ENCODE measurements around the gene SLC38A2.
A peak's percentile ranks its signal among the peaks of the same experiment; 100 is the strongest.

Gene SLC38A2

GRCh38 chr12:46378530-46378929, 6.0 kb upstream of the SLC38A2 start:
- DNase-seq (ENCODE audit: extremely low spot score, insufficient read length, low read depth) (no peak), FAIRE-seq (no peak)

DNA sequence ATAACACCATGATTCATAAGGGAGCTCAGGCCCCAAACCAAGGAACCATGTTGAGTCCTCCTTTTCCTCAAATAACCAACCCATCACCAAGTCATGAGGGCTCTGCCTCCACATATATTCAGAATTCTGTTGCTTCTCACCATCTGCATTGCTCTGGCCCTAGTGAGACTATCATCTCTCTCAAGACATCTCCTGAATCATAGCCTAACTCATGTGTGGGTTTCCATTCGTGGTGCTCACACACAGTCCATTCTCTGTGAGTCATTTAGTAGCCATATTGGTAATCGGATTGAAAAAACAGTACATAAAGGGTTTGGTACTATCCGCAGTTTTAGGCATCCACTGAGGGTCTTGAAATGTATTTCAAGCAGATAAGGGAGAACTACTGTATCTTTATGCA, 5.1 kb upstream of the SLC38A2 start:
- FAIRE-seq (no peak), DNase-seq (ENCODE audit: extremely low spot score, insufficient read length, low read depth) (no peak)

GRCh38 chr12:46376579-46376978, 4.0 kb upstream of the SLC38A2 start:
- FAIRE-seq = no peak
- DNase-seq (ENCODE audit: extremely low spot score, insufficient read length, low read depth) = no peak

DNA sequence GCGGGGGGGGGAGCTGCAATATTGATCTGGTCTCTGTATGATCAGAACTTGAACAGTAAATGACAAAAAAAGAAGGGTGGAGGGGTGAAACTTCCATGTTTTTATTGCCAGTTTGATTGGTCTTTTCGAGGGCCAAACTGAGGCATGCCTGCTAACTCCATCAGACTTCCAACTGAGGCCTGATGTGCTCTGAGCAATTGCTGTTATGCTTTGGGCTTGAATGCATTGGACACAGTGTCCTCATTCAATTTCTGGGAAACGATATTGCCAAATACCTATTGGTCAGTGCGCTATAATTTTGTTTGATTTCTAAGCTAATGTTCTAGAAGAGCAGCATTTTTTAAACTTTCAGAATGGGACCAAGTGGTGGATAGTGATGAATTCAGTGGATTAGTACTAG, 2.1 kb upstream of the SLC38A2 start:
- no peak for DNase-seq (ENCODE audit: extremely low spot score, insufficient read length, low read depth)
- FAIRE-seq = no peak

DNA sequence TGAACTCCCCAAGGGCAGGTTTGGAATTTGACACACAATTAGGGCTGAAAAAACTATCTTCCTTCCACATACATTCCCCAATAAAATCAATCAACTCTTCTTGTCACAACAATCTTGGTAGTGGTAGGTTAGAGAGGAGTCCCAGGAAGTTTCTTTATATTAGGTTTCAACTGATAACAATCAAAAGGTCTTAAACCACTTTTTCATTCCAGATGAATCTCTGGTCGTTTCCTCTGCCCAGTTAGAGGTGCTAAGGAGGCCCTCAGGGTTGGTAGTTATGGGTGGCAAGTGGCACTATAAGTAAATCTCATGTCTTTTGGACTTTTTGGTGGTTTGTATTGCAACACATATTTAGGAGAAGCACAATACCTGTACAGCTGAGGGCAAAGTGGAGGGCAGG, 1.7 kb upstream of the SLC38A2 start:
- no peak for FAIRE-seq
- DNase-seq (ENCODE audit: extremely low spot score, insufficient read length, low read depth) = no peak

GRCh38 chr12:46373301-46374296, 1.0 kb upstream of the SLC38A2 start:
- FAIRE-seq = peak; percentile 35
- DNase-seq (ENCODE audit: extremely low spot score, insufficient read length, low read depth) = no peak

GRCh38 chr12:46371718-46372543, 642 bp downstream of the SLC38A2 start:
- DNase-seq (ENCODE audit: extremely low spot score, insufficient read length, low read depth) (peak; percentile 32), FAIRE-seq (no peak)

GRCh38 chr12:46370792-46371717, 1.5 kb downstream of the SLC38A2 start:
- DNase-seq (ENCODE audit: extremely low spot score, insufficient read length, low read depth) (peak; percentile 73), FAIRE-seq (peak; percentile 80)

DNA sequence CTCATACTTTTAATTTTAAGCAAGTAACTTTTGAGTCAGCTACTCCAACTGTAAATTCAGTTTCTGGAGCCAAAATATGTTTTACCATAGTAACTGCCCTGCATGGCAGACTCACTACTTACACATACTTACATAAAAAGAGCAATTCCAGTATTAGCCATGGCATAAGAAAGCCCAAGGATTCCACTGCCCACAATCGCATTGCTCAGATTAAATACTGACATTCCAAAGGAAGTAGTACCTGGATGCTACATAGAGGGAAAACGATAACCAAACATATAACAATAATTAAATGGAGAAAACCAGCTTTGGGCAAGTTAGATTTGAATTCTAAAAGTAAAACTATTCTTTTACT, 2.2 kb downstream of the SLC38A2 start:
- no peak for DNase-seq (ENCODE audit: extremely low spot score, insufficient read length, low read depth)
- no peak for FAIRE-seq

DNA sequence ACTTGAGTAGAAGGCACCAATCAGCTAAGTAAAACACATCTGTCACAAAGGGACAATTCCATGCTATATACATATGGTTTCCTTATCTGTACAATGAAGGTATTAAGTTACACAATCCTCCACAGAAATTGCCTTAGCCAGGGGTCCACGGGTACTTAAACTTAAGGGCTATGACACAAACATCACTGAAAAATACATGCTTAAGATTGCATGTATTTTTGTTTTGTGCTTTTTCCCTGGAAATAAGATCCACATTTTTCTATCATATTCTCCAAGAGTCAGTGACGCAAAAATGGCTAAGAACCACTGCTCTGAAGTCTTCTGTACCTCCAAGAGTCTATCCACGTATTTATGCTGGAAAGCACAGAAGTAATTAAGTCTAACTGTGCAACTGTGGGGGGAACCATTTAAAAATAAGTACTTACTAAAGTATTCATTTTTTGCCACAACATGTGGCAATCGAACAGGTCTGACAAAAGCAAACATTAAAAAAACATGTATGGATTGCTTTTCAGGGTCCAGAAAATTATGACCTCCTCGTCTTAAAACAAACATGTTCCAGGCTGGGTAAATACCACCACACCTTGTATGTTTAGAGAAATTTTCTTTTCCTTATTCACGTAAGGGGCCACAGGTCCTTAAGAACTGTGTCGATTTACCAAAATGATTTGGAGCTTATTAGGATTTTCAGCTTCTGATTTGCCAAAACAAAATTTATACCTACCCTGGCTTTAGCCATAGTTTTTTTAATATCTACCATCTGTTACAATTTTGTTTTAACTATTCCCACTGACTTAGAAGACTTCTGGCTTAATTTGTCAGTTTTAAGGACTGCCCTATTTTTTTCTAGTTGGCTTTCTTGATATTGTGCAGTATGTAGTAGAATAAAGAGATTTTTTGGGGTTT, 2.8 kb downstream of the SLC38A2 start:
- no peak for FAIRE-seq
- no peak for DNase-seq (ENCODE audit: extremely low spot score, insufficient read length, low read depth)

- FAIRE-seq = no peak
- DNase-seq (ENCODE audit: extremely low spot score, insufficient read length, low read depth) = no peak
These were observed 3.5 kb downstream of the SLC38A2 start for GRCh38 chr12:46369095-46369473.

DNA sequence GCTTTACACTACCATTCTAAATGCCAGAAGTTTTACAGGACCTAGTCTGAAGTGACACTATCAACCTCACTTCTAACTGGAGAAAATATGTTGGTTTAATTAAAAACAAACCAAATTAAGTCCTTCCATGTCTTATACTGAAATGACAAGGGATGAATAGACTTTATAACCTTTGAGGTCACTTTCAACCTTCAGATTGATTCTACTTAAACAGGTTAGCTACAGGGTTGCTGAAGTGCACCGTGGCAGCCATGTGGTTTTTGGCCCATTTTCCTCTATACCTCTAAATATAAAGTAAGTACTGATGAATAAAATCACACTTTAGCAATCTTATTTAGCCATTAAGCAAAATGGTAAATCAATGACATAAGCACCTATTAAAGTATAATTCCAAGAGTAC, 3.9 kb downstream of the SLC38A2 start:
- DNase-seq (ENCODE audit: extremely low spot score, insufficient read length, low read depth) (no peak), FAIRE-seq (no peak)

DNA sequence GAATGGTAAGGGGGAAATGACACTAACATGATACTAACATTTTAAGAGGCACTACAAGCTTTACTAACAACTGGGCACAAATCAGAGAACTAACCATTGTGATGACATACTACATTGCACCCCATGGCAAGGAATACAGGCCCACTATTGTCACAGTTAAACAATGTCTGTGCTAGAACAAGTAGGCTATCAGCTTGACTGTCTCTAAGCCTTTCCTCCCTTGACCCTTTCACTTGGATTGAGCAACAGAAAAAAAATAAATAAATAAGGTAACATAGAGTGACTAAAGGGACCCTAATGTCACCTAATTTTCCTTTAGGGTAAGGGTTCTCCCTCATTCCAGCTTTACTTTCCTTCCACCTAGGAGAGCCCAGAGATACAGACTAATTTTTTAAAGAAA, 4.4 kb downstream of the SLC38A2 start:
- DNase-seq (ENCODE audit: extremely low spot score, insufficient read length, low read depth) (no peak), FAIRE-seq (no peak)

DNA sequence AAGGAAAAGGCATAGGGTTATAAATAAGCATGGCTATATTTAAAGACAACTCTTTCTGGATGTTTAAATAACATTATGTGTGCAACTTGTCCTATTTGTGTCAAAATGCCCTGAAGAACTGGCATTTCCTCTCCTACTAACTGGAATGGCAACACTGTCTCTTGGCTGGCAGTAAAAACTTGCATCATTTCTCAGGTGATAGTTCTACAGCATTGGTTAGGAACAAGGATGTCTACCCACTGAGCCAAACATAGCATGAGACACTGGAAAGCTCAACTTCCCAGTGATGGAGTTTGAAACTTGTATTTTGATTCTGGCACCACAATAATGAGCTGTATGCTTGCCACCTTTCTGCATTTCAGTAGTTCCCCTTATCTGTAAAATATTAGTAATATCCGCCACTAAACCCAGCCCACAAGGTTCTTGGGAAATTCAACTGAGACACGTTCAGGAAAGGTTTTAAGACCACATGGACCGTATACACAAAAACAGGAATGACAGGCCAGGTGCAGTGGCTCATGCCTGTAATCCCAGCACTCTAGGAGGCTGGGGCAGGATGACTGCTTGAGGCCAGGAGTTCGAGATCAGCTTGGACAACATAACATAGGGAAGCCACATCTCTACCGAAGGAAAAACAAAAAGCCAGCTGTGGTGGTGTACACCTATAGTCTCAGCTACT, 5.1 kb downstream of the SLC38A2 start:
- FAIRE-seq (no peak), DNase-seq (ENCODE audit: extremely low spot score, insufficient read length, low read depth) (no peak)

DNA sequence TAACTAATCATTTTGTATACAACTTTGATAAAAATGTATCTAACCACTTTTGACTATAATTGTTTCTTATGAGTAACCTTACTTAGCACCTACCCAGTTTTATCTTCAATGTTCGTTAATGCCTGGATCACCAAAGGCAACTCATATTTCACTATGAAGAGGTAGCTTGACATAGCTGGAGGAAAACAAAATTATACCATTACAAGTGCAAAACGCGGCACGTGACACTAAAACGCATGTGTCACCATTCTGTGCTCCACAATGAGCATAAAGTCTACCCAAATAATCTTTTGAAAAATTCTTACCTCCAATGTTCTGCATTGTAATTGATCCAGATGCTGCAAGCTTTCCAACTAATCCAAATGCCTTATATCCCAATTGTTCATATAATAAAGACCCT, 5.8 kb downstream of the SLC38A2 start:
- DNase-seq (ENCODE audit: extremely low spot score, insufficient read length, low read depth) = no peak
- FAIRE-seq = no peak

- FAIRE-seq (no peak), DNase-seq (ENCODE audit: extremely low spot score, insufficient read length, low read depth) (no peak)
These were observed 6.6 kb downstream of the SLC38A2 start for GRCh38 chr12:46365951-46366379.

GRCh38 chr12:46364777-46365580, 7.6 kb downstream of the SLC38A2 start:
- FAIRE-seq (no peak), DNase-seq (ENCODE audit: extremely low spot score, insufficient read length, low read depth) (no peak)

GRCh38 chr12:46364300-46364696, 8.3 kb downstream of the SLC38A2 start:
- FAIRE-seq = no peak
- DNase-seq (ENCODE audit: extremely low spot score, insufficient read length, low read depth) = no peak

All from GM18507 (cell line).